Left colon (tissue), 2 donors: ENCODE data around the gene HSFX2. TPM values are rescaled to one million over a fixed set of nuclear protein-coding genes. Genes with fewer than 3 reads are reported as not detected.
"Not testable (repeated sequence)": the region's sequence is repeated elsewhere in the genome, so short reads cannot be mapped to it uniquely, and the experiment has no call there.

ENCODE experiments used
- ATAC-seq: fragments of 200-7000 bp; cut with Tn5 transposase; one replicate; pipeline ENCODE4 v1.9.1; 2020; ENCODE audit warnings: mild to moderate bottlenecking, moderate library complexity
- DNase-seq, 2 donors: peaks; one replicate each; pipeline ENCODE4 v3.0.0-alpha.2; 2020
- intact Hi-C, 2 donors: fragments of 100-400 bp; cut with DNase I in 1 of 2; cut with micrococcal nuclease in 1 of 2; formaldehyde crosslinking; loops; one replicate each; pipeline versions ENCODE4 v1.11.2 to v1.14.0; 2022; cut with DNase I, micrococcal nuclease
- long read RNA-seq: library from polyadenylated mRNA; unstranded; transcript quantifications from one replicate; pipeline ENCODE4 v2.0.0, GENCODE V29; 2021
- total RNA-seq, 2 donors: library from RNA; stranded (reverse); fragmentation: NEBNext Ultra II Directional; extraction: Animal tissue kit (Norgen Biotek cat#: 25700); gene quantifications; one replicate each; pipeline ENCODE4 v1.2.1, GENCODE V29; 2021
- donor health status: DM: no; HTN: no; CAD: no.
- donor health status: DM: yes; HTN: yes; CAD: no.

Gene HSFX2
- not detected for total RNA-seq
- long read RNA-seq, partial matches to known transcripts: 0 of 1 reads
- long read RNA-seq, other reads (novel, unspliced or antisense): 1 of 1 reads

GRCh38 chrX:149595214-149595613 lies at the start of gene HSFX2:
Gene HSFX2 (minus strand): TSS chrX:149595314. CDS start chrX:149594700, 614 bp downstream.
- ATAC-seq: not testable (repeated sequence)

GRCh38 chrX:149643496-149643895 lies 48.4 kb upstream of the HSFX2 start:
- DNase-seq: no peak
- intact Hi-C loops: no loop called here
- no peak for ATAC-seq

More at GRCh38 chrX:149595214-149595613, at the start of gene HSFX2:
- DNase-seq, intact Hi-C loops: not testable (repeated sequence)

GRCh38 chrX:149641835-149642234 lies 46.7 kb upstream of the HSFX2 start:
- no peak for ATAC-seq
- intact Hi-C loops: no loop called here
- no peak for DNase-seq

GRCh38 chrX:149641432-149641831 lies 46.3 kb upstream of the HSFX2 start:
- DNase-seq (no peak), ATAC-seq (no peak)
- intact Hi-C loops: no loop called here

- intact Hi-C loops: no loop called here
- DNase-seq (no peak), ATAC-seq (no peak)
Measured at GRCh38 chrX:149639568-149639967, 44.5 kb upstream of the HSFX2 start.

GRCh38 chrX:149638860-149639259 lies 43.7 kb upstream of the HSFX2 start:
- DNase-seq (no peak), ATAC-seq (no peak)
- intact Hi-C loops: no loop called here

- intact Hi-C loops: no loop called here
- DNase-seq: no peak
- no peak for ATAC-seq
Measured at GRCh38 chrX:149633511-149633910, 38.4 kb upstream of the HSFX2 start.

- intact Hi-C loops: no loop called here
- ATAC-seq: peak; percentile 92
Measured at GRCh38 chrX:149631234-149632165, 36.4 kb upstream of the HSFX2 start, which contains the start of gene TMEM185A. Gene TMEM185A (minus strand): TSS chrX:149631792. CDS start chrX:149631580, 212 bp downstream.

GRCh38 chrX:149630681-149631233 lies 35.6 kb upstream of the HSFX2 start:
- ATAC-seq (peak; percentile 75), DNase-seq (peak in 1 of 2 donors; percentile 22)
- intact Hi-C loops: no loop called here

More at GRCh38 chrX:149631234-149632165, 36.4 kb upstream of the HSFX2 start, which contains the start of gene TMEM185A:
- peak; percentile 69 to 82 for DNase-seq

- ATAC-seq: no peak
- no peak for DNase-seq
- intact Hi-C loops: no loop called here
Measured at GRCh38 chrX:149629730-149630387, 34.7 kb upstream of the HSFX2 start.

GRCh38 chrX:149628768-149629167 lies 33.7 kb upstream of the HSFX2 start:
- no peak for DNase-seq
- intact Hi-C loops: no loop called here
- no peak for ATAC-seq

GRCh38 chrX:149628280-149628679 lies 33.2 kb upstream of the HSFX2 start:
- intact Hi-C loops: no loop called here
- DNase-seq (no peak), ATAC-seq (no peak)

GRCh38 chrX:149626829-149627228 lies 31.7 kb upstream of the HSFX2 start:
- ATAC-seq, DNase-seq, intact Hi-C loops: not testable (repeated sequence)

- ATAC-seq, DNase-seq, intact Hi-C loops: not testable (repeated sequence)
Measured at GRCh38 chrX:149619662-149620061, 24.5 kb upstream of the HSFX2 start.

GRCh38 chrX:149618871-149619270 lies 23.8 kb upstream of the HSFX2 start:
- intact Hi-C loops: no loop called here
- no peak for ATAC-seq
- no peak for DNase-seq

- DNase-seq: no peak
- peak; percentile 83 for ATAC-seq
- intact Hi-C loops: no loop called here
Measured at GRCh38 chrX:149611623-149612175, 16.6 kb upstream of the HSFX2 start.

- DNase-seq: no peak
- intact Hi-C loops: no loop called here
- no peak for ATAC-seq
Measured at GRCh38 chrX:149610511-149610910, 15.4 kb upstream of the HSFX2 start.

GRCh38 chrX:149607699-149608098 lies 12.6 kb upstream of the HSFX2 start:
- DNase-seq (no peak), ATAC-seq (no peak)
- intact Hi-C loops: no loop called here
